Putamen (tissue), 1 donor: ENCODE results near the gene IQSEC1.

Source experiments
- DNase-seq: peaks from one replicate; pipeline ENCODE4 v3.0.0-alpha.2; 2016; ENCODE audit warnings: low spot score

The IQSEC1 gene

DNA sequence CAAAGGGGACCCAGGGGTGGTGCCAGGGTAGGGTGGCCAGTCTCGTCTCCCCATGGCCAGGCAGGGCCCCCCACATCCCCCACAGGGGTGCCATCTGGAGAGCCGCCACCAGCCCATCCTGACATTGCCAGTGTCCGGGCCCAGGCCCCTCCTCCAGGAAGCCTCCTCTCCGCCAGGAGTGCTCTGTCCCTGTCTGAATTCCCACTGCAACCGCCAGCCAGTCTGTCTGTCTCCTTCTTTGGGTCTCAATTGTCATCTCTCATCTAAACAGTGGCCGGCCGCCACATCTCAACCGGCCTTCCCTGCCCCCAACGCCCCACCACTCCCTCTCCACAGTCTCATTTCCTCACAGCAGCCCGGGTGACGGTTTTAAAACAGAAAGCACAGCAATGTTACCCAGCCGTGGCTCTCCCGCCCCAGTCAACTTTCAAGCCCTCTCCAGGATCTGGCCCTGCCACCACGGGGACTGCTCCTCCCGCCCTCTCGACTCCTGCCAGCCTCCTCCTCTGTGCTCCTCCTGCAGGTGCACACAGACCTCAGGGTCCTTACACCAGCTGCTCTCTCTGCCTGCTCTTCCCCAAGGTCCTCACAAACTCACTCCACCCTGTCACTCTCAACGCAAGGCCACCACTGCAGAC is 57.0 kb downstream of the IQSEC1 start:
- DNase-seq, result no peak

DNA sequence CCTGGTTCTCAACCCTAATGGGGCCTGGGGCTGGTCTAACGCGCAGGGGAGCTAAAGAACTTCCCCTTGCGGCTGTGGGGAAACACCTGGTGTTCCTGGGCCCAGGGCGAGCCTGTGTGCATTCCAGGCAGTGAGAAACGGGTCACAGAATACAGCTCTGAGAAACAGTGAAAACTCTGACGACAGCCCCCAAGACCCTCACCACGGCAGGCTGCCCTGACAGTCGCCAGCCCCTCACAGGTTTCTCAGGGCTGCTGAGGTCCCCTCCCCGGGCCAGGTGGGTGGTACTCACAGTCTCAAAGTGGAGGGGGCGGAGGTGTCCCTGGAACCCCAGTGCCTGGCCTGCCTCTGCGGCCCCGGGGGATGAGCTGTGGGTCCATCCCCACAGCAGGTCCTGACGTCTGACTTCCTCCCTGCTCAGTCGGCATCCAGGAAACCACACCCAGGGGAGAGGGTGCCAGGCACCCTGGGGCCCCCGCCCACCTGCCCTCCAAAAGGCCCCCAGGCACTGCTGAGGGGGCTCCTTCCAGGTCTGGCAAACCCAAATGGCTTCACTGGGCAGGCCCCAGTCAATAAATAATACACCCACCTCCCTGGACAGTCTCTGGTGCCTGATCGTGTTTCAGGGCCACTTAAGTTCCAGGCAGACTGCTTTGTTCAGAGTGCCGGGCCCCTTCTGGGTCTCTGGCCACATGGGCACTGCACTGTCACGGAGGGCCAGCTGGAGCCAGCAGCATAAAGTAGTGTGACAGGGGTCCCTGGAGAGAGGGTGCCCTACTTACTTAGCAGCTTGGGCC is 57.7 kb downstream of the IQSEC1 start:
- no peak for DNase-seq

DNA sequence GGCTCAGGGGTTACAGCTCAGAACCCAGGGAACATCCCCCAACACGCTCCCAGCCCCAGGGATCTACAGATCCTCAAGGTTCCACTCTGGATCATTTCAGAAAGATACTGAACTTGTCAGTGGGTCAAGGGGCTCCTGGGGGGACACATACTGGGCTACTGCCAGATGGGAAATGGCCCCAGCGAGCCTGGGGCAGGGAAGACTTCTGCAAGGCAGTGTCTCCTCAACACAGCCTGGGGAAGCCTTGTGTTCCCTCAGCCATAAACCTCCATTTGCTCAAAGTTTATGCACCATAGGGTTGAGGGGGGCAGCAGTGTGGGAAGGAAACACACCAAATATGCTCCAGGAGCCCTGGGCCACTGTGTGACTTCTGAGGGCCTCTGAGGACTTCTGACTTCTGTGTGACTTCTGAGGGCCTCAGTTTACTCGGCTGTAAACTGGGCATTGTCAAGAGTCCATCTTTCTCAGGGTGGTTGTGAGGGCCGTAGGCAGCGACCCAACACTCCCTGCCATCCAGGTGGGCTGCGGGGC is 58.4 kb downstream of the IQSEC1 start:
- DNase-seq, result no peak

DNA sequence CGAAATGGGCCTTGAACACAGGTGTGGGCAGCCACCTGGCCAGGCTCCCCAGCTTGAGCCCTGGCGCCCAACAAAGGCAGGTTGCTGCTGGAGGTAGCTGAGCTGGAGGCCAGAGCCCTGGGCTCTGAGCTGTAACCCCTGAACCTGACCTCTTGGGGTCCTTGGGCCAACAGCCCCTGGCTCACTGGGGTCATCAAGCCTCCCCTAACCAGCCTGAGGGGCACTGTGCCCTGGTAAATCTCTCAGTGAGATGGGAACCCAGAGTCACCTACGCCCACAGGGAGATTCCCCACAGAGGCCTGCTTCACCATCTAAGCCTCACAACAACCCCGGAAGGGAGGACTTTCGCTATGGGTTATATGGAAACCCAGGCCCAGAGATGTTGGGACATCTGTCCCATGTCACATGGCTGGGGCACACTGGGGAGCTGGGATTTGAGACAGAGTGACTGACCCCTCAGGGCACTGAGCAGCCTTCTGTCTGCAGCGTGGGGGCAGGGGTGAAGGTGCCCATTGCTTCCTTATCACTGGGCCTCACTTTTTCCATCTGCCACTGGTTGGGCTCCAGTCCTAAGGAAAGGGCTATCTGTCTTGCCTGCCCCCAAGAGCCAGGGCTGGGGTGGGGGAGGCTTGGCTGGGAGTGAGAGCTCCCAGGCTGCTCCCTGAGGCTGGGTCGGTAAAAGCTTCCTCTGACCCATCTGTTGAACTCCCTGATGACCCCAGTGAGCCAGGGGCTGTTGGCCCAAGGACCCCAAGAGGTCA is 59.1 kb downstream of the IQSEC1 start:
- DNase-seq, result no peak

DNA sequence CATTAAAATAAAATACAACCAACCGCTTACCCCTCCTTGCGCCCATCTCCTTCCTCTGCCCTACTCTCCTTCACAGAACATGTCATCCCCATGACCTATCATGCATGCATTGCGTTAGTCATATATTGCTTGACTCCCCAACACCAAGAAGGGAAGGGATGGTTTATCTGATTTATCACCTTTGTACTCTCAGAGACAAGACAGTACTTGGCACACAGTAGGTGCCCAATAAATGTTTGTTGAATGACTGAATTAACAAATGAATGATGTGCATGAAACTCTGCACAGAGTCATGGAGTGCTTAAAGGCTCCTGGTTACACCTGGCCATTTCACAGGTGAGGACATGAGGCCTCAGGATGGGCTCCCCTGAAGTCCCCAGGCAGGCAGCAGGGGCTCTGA is 59.7 kb downstream of the IQSEC1 start:
- DNase-seq, result no peak

DNA sequence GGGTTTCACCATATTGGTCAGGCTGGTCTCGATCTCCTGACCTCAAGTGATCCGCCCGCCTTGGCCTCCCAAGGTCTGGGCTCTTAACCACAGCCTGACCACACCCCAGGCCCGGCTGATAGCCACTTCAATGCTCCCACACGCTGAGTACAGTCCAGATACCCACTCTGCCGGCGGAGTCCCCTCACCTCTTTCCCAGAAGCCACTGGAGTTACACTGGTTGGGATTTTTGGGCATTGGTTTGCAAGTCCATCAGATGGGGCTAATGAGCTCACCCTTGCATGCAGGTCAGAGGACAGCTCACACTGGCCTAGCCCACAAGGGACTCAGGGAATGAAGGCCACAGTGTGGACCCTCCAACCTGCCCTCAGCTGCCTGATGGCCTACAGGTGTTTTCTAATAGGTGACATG is 60.1 kb downstream of the IQSEC1 start:
- DNase-seq, result no peak

DNA sequence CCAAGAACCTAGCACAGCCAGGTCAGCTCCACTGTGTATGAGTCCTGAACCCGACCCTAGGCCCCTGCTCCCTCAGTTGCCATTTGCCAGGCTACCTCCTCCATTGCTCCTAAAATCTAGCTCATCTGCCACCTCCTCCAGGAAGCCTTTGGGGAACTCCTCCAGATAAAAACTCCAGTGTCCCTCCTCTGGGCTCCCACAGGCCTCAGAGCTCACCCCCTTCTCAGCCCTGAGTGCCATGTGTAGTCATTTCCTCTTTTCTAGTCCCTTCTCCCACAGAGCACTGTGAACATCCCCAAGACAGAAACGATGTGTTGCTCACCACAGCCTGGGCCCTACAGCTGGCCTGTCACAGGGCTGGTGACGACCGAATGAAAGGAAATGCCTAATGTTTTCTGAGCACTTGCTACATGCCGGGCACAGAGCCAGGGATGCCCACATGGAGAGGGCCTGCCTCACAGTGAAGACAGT is 61.0 kb downstream of the IQSEC1 start:
- no peak for DNase-seq

DNA sequence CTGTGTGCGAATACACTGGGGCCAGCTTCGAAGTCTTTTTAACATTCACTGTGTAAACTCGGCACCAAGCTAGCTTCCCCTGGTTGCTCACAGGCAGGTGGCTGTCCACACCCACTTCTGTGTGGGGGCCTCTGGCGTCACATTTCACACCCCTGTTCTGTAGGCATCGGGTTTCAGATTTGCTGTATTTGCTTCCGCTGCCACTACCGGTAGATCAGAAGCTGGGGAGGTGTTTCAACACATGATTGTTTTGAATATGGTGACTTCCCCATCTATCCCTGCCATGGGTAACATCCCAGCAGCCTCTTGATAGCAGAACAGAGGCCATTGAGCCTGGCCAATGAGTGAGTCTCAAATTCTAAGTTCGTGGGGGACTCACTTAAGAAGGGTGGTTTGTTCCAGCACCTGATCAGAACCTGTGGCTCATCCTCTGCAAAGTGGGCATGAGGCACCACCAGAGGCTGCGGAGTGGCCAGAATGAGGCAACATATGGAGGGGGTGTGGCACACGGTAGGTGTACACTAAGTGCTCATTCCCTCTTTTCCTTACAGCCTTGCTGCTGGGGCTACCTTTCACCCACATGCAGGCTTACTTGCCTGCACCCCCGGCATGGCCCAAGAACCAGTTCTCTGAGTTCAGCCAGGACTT is 61.5 kb downstream of the IQSEC1 start:
- no peak for DNase-seq

DNA sequence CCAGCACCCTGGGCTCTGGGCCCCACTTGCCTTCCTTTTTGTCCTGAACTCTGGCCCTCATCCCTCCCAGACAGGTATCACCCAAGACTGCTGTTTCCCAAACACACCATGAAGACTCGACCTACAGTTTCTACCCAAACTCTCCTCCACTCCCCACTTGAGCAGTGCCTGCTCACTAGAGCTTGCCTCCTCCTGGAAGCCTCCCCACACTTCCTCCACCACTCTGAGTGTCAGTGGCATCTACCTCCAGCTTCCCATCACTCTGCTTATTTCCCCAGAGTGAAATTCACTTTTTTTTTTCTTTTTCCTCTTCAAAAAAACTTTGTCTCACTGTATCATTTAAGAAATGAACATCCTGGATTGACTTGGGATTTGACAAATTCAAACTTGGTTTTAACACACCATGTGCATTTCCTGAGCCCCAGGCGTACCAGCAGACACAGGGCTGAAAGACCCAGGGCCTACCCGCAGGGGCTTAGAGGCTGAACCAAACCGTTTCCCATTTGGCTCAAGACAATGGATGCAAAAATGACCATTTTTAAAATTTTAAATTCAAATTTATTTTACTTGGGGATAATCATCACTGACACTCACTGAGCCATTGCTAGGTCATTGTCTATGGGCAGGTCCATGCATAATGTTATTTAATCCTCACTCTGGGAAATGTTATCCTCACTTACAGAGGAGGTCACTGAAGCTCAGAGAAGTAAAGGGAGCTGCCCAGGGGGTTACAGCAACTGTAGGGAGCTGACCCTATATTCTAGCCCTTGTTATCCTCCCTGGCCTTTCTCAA is 62.3 kb downstream of the IQSEC1 start:
- no peak for DNase-seq

DNA sequence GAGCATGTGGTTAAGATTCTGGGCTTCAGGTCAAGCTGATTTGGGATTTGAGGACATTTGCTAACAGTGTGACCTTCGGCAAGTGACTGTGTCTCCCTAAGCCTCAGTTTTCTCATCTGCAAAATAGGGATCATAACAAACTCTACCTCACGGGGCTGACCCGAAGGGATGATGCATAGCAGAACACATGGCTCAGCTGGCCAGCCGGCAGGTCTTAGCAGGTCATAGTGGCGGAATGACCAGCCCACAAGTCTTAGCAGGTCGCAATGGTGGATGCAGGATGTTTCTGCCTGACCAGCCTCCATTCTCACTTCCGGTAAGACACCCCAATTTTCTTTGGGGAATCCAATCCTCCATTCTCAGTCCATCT is 63.3 kb downstream of the IQSEC1 start:
- DNase-seq, result no peak

DNA sequence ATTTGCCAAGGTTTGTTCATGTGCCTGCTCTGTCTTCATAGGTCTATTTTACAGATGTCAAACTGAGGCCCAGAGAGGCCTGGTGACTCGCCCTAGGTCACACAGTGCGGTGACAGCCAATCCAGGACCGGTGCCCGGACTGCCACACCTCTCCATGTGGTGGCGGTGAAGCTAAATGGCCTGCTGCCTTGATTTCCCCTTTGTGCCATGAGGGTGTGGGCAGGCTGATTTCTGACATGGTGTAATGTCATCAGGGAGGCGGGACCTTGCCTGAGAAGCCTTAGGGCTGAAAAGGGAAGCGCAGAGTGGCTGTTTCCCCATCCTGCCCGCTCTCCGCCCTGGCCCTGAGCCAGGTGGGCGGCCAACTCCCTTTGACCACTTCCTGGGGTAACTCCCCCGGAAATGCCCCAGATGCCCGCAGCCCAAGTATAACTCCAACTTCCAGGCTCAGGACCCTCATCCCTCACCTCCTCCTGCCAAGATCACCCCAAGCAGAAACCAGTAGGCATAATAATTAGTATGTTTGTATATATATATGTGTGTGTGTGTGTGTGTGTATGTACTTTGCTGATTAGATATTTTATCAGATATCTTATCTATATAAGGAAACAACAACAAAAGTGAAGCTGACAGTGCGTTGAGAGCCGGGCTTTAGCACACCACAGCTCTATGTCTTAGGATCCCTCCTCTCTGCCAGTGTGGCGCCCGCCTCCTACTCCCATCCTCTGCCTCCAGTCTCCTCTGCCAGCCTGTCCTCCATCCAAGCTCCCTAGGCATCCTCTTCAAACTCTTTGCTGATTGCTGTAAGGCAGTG is 63.9 kb downstream of the IQSEC1 start:
- DNase-seq, result no peak

DNA sequence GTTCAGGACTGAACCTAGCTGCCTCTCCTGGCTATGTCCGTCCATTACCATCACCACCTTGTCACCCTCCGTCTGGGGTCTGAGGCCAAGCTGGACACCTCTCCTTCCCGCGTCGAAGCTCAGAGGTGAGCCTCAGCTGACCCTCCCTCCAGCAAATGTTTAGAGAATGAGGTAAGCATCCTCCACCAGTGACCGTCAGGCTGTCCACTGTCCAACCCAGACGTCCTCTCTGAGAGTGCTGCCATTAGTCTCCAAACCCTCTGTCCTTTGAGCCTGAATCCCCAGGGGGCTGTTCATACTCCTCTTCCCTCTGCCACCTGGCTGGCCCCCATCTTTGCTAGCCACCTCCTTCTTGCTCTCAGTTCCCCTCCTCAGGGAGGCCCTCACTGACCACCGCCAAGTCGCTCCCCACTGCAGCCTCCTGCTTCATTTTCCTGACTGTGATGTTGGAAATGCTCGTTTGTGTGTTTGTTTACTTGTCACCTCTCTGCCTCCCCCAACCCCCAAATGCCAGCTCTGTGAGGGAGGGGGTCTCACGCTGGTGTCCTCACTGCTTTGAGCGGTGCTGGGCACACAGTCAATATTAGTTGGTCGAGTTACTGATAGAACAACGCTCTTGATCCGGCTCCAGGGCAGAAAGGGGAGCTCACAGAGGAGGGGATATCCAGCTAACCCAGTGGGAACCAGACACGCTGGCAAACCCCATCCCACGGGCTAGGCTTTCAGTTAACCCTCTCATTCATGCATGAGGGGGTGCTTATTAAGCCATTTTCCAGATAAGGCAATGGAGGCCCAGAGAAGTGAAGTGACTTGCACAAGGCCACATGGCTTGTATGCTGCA is 64.9 kb downstream of the IQSEC1 start:
- DNase-seq, result no peak

DNA sequence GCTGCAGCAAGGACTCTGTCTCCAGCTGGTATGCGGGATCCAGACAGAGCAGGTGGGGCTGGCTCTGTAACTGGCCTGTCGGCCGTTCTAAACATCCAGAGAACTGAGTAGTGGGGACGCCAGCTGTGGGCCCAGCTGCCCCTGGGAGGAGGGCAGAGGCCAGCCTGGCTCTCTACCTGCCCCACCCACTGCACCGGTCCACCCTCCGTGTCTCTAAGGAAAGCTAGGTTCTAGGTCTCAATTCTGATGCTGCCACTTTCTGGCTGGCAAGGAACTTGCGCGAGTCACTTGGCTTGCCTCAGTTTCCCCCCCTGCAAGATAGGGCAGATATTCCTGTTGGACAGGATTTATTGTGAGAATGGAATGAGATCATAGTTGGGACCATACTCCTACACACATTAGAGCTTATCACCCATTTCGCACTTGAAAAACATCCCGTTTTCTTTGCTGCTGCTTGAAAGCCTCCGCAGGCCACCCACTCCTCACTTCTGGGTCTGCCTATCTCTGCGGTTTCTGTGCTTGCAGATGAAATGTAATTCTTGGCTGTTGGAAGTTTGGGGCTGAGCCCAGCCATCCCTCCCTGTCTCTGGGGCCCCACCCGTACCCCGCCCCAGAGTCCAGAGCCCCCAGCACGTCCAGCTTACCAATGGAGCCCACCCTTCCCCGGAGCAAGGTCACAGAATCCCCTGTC is 65.8 kb downstream of the IQSEC1 start:
- no peak for DNase-seq

DNA sequence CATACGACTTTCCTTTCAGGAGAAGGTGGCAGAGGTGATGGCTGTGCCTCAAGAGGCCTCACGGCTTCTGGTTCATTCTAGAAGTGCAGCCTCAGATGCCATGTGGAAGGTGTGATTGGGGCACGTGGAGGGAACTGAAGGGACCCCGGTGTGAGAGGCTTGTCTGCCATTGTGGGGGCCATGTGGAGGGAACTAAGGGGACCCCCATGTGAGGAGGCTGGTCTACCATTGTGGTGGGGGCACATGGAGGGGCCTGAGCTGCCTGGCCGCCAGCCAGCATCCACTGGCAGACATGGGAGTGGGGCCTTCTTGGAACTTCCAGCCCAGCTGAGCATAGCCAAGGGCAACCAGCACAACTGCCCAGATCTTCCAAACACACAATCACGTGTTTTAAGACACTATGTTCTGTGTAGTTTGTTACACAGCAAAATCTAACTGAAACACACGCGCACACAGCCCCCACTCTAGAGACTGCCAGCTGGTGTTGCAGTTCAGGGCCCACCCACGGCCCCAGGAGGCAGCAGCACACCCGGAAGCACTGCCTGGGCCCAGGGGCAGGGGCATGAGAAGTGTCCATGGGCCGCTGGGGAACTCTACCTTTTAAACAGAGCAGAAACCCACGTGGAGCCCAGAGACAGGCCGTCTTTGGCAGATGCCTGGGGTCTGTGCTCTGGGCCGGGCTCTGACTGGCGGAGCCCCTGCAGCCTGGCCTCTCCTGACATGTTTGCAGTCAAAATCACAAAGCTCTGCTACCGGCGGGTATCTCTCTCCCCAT is 66.8 kb downstream of the IQSEC1 start:
- no peak for DNase-seq

DNA sequence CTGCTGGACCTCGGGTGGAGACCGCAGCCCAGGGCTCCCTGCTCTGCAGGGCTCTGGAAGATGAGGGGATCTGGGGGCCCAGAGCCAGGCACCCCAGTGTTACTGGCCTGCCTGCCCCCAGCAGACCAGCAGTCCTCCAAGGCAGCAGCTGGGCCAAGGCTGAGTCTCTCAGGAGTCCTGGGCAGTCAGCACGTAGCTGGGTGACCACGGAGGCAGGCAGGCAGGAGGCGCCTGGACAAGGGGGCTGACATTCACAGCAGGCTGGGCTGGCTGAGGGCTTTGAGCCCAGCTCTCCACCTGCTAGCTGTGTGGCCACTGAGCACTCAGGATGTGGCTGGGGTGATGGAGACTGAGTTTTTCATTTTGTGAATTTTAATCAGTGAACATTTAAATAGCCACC is 67.9 kb downstream of the IQSEC1 start:
- DNase-seq, result no peak

DNA sequence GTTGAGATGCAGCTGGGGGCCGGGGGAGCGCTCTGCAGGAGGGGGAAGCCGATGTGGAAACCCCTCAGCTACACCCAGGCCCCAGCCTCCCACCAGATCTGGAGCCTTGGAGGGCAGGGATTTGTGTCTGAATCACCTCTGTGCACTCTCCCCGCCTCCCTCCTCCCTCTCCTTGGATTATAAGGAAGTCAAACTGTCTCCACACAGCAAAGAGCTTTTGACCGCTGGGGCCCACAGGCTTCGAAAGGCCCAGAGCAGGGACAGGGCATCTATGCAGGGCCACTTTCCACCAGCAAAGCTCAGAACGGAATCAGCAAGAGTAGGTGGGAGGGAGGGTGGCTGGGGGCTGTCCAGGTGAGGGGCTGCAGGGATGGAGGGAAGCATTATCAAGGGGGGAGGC is 68.9 kb downstream of the IQSEC1 start:
- no peak for DNase-seq

DNA sequence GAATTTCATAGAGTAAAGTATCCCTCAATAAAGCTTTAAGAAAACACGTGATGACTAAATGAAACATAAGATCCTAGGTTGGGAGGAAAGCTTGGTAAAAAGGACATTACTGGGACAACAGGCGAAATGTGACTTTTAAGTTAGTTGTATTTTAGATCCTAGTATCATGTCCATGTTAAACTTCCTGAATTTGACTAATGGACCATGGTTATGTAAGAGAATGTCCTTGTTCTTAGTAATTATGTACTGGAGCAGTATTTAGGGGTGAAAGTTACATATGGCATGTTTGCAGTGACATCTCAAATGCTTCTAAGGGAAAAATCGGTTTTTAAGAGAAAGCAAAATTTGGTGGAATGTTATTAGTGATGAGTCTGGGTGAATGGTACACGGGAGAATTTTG is 69.6 kb downstream of the IQSEC1 start:
- no peak for DNase-seq
